Measurements from ENCODE around the gene KLF18.

KLF18 gene

DNA sequence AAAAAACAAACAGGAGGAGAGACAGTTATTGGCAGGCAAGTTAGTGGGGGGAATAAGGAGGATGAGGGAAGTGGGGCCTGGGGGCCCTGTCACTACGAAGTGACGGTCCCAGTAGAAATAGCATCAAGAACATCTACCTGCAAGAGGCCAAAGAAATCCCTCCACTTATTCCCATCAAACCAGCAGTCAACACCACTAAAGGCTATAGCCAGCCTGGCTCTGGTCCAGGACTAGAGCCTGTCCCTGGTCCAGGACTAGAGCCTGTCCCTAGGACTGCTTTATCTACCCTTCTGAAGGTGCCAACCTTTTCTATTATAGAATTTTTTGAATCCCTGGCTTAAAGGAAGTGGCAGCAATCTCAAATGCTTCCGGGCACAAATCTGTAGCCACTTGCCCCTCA, 3.2 kb downstream of the KLF18 start:
- TF ChIP-seq, protein P1, sequence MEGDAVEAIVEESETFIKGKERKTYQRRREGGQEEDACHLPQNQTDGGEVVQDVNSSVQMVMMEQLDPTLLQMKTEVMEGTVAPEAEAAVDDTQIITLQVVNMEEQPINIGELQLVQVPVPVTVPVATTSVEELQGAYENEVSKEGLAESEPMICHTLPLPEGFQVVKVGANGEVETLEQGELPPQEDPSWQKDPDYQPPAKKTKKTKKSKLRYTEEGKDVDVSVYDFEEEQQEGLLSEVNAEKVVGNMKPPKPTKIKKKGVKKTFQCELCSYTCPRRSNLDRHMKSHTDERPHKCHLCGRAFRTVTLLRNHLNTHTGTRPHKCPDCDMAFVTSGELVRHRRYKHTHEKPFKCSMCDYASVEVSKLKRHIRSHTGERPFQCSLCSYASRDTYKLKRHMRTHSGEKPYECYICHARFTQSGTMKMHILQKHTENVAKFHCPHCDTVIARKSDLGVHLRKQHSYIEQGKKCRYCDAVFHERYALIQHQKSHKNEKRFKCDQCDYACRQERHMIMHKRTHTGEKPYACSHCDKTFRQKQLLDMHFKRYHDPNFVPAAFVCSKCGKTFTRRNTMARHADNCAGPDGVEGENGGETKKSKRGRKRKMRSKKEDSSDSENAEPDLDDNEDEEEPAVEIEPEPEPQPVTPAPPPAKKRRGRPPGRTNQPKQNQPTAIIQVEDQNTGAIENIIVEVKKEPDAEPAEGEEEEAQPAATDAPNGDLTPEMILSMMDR (IDR thresholded peaks at IDR 0.05; ENCODE audit: low read depth, low read length), result no peak
- DNase-seq (ENCODE audit: extremely low read depth, low read depth), result no peak

DNA sequence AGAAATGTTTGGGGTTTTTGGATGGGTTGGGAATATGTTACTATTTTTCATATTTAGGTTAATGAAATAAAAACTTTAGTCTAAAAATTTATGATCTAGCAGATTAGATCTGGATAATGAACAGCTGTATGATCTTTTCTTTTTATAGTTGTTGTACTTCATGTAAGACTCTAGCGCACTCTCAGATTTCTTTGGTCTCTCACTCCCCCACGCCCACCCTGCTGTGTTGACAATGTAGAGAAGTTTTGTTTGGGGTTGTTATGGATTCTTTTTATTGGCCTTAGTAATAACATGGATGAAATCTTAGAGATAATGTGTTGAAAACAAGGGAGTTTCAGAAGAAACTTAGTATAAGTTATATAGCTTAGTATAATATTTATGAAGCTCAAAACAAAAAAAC, 5.5 kb downstream of the KLF18 start:
- TF ChIP-seq, protein P1 (IDR thresholded peaks at IDR 0.05; ENCODE audit: low read depth, low read length), result no peak
- no peak for DNase-seq (ENCODE audit: extremely low read depth, low read depth)

DNA sequence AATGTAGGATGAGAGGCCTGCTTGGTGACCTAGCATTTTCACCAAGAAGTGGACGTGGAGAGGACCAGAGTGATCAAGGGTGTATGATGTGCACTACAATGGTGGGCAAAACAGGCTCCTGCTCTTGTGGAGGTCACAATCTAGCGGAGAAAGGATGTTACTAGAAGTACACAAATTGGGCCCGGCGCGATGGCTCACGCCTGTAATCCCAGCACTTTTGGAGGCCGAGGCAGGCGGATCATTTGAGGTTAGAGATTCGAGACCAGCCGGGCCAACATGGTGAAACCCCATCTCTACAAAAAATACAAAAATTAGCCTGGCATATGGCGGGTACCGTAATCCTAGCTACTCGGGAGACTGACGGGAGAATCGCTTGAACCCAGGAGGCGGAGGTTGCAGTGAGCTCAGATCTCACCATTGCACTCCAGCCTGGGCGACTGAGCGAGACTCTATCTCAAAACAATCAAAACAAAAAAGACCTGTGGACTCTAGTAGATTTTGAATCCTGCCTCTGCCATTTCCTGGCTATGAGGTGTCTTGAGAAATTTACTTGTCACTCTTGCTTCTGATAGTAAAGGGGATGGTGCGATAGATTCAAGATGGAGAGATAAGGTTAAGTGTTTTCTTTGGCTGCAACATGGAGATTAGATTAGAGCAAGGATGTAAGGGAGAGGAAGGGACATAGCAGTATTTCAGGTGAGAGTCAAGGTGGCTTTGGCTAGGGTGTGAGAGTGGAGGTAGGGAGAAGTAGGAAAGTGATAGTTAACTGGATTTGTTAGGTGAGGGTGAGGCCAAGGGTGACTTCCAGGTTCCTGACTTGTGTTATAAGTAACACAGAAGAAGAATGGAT, 7.1 kb downstream of the KLF18 start:
- no peak for DNase-seq (ENCODE audit: extremely low read depth, low read depth)
- TF ChIP-seq, protein P1 (IDR thresholded peaks at IDR 0.05; ENCODE audit: low read depth, low read length), result no peak

DNA sequence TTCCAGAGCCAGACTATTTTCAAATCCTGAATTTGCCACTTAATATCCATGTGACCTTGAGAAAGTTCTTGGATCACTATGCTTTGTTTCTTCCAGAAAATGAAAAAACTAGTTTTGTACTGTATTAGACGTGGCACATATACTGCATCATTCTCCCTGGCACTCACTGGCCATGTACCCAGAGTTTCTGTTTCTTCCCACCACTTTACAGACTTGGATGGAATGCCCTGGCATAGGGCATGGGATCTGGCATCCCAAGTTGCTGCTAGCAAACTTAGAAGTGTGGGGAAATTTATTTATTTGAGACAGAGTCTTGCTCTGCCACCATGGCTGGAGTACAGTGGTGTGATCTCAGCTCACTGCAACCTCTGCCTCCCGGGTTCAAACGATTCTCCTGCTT, 10.0 kb downstream of the KLF18 start:
- TF ChIP-seq, protein P1 (IDR thresholded peaks at IDR 0.05; ENCODE audit: low read depth, low read length), result no peak
- DNase-seq (ENCODE audit: extremely low read depth, low read depth), result no peak

DNA sequence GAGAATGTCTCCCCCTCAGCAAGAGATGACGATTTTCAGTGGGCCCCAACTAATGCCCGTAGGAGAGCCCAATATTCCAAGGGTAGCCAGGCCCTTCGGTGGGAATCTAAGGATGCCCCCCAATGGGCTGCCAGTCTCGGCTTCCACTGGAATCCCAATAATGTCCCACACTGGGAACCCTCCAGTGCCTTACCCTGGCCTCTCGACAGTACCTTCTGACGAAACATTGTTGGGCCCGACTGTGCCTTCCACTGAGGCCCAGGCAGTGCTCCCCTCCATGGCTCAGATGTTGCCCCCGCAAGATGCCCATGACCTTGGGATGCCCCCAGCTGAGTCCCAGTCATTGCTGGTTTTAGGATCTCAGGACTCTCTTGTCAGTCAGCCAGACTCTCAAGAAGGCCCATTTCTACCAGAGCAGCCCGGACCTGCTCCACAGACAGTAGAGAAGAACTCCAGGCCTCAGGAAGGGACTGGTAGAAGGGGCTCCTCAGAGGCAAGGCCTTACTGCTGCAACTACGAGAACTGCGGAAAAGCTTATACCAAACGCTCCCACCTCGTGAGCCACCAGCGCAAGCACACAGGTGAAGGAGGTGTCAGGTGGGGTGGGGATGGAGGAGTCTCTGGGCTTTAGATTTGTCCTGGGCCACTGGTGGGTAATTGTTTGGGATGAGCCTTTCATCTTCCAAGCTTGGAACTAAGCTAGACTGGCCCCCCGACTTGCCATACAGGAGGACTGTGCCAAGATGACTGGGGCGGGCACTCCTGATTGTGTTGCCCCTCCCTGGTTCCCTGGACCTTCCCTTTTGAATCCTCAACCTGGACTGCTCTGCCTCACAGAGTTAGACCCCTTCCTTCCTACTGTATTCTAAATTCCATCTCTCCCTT, 11.6 kb downstream of the KLF18 start:
- no peak for DNase-seq (ENCODE audit: extremely low read depth, low read depth)
- TF ChIP-seq, protein P1 (IDR thresholded peaks at IDR 0.05; ENCODE audit: low read depth, low read length), result no peak

DNA sequence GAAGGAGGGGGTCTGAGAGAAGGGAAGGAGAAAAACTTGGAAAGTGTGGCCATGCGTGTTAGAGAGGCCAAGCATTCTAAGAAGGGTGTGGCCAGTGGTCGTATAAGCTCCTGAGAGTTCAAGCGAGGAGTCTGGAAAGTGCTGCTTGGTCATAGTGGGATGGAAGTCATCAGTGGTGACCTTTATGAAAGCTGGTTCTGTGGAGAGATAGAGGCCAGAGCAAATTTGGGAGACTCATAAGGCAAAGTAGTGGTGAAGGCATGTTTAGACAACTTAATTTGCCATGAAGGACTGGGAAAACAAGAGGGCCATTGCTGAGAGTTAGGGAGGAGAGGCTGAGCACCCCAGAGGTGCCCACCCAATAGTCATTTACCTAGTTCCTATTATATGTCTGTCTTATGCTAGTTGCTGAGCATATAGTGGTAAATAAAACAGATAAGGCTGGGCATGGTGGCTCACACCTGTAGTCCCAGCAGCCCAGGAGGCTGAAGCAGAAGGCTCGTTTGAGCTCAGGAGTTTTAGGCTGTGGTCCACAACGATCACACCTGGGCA, 21.0 kb downstream of the KLF18 start:
- TF ChIP-seq, protein P1 (IDR thresholded peaks at IDR 0.05; ENCODE audit: low read depth, low read length), result no peak
- DNase-seq (ENCODE audit: extremely low read depth, low read depth), result no peak

Data from AG09319 (cell line).